Cardiac fibroblast (primary cell): ENCODE results near the gene TRMT10B.

Experiments
- DNase-seq, 2 donors: peaks; one replicate each; pipeline versions ENCODE4 v3.0.0 to v3.0.0-alpha.2; 2010; ENCODE audit warnings: low read depth in 2 of 2
- H3K4me3 ChIP-seq, 2 donors: replicated peaks in 1 of 2; 1 replicate in 1 of 2; 2 replicates in 1 of 2; pipeline ENCODE4 v1.5.1; 2011; ENCODE audit warnings: low read depth in 2 of 2, low read length in 2 of 2, mild to moderate bottlenecking in 2 of 2, moderate library complexity in 1 of 2
- CTCF ChIP-seq: IDR thresholded peaks from one replicate; pipeline ENCODE4 v1.5.1; 2011; ENCODE audit warnings: low read depth, mild to moderate bottlenecking, low read length, inconsistent platforms

Gene TRMT10B

GRCh38 chr9:37715991-37716505 lies 37.6 kb upstream of the TRMT10B start:
- no peak overlapping the region for H3K4me3 ChIP-seq
- DNase-seq = no peak
- no peak for TF ChIP-seq CTCF

- TF ChIP-seq CTCF = no peak
- DNase-seq = no peak
- no peak overlapping the region for H3K4me3 ChIP-seq
Observed at GRCh38 chr9:37719526-37719925, 34.1 kb upstream of the TRMT10B start.

- TF ChIP-seq CTCF = no peak
- H3K4me3 ChIP-seq = no peak overlapping the region
- DNase-seq = no peak
Observed at GRCh38 chr9:37727013-37727412, 26.6 kb upstream of the TRMT10B start.

- H3K4me3 ChIP-seq = no peak overlapping the region
- no peak for TF ChIP-seq CTCF
- no peak for DNase-seq
Observed at GRCh38 chr9:37729499-37729898, 24.1 kb upstream of the TRMT10B start.

GRCh38 chr9:37730256-37730655 lies 23.3 kb upstream of the TRMT10B start:
- no peak for TF ChIP-seq CTCF
- no peak for DNase-seq
- H3K4me3 ChIP-seq = no peak overlapping the region

GRCh38 chr9:37730839-37731238 lies 22.8 kb upstream of the TRMT10B start:
- DNase-seq = no peak
- H3K4me3 ChIP-seq = no peak overlapping the region
- TF ChIP-seq CTCF = no peak

- DNase-seq = no peak
- no peak for TF ChIP-seq CTCF
Observed at GRCh38 chr9:37732086-37732741, 21.4 kb upstream of the TRMT10B start.

More at GRCh38 chr9:37732086-37732741, 21.4 kb upstream of the TRMT10B start:
- H3K4me3 ChIP-seq = no peak overlapping the region
